Right cardiac atrium (tissue), 5 donors: ENCODE data around the gene WDFY1. TPM values are rescaled to one million over a fixed set of nuclear protein-coding genes. Genes with fewer than 3 reads are reported as not detected.

Experiments
- ATAC-seq, 2 donors: fragments of 200-7000 bp; cut with Tn5 transposase; one replicate each; pipeline versions ENCODE4 v1.8.0 to v1.9.1; 2020; ENCODE audit warnings: moderate library complexity in 2 of 2, mild to moderate bottlenecking in 1 of 2
- DNase-seq, 3 donors: peaks; one replicate each; pipeline ENCODE4 v3.0.0-alpha.2; 2020
- H3K27ac ChIP-seq: one replicate; pipeline ENCODE4 v1.5.1; 2013; ENCODE audit warnings: mild to moderate bottlenecking, low read length, control low read depth, moderate library complexity
- H3K27me3 ChIP-seq: one replicate; pipeline ENCODE4 v1.6.1; 2013; ENCODE audit not compliant: control insufficient read depth, insufficient read depth
- H3K4me1 ChIP-seq: one replicate; pipeline ENCODE4 v1.6.1; 2013; ENCODE audit warnings: low read length; ENCODE audit not compliant: control insufficient read depth, insufficient read depth
- H3K4me3 ChIP-seq: one replicate; pipeline ENCODE4 v1.5.1; 2013; ENCODE audit warnings: low read length, control low read depth
- H3K9me3 ChIP-seq: one replicate; pipeline ENCODE4 v1.6.1; 2013; ENCODE audit warnings: low read length; ENCODE audit not compliant: control insufficient read depth
- WGBS: extraction: QIAGEN DNeasy Blood & Tissue Kit; methylation state at CpG from one replicate; pipeline ENCODE4 v1.1.7; 2013; 5-methylcytosine and 5-hydroxymethylcytosine counted together
- intact Hi-C, 4 donors: fragments of 100-400 bp; cut with DNase I; formaldehyde crosslinking; loops; one replicate each; pipeline versions ENCODE4 v1.11.0 to v1.14.0; 2022 to 2023
- long read RNA-seq, 4 donors: library from polyadenylated mRNA; unstranded; transcript quantifications; one replicate each; pipeline ENCODE4 v2.0.0, GENCODE V29; 2020 to 2021
- polyA plus RNA-seq: library from polyadenylated mRNA; stranded (reverse); fragments of 200-250 nt; gene quantifications from one replicate; pipeline ENCODE4 v1.2.3, GENCODE V29; 2013
- total RNA-seq, 4 donors: library from RNA; stranded (reverse); fragmentation: NEBNext Ultra II Directional; extraction: Animal tissue kit (Norgen Biotek cat#: 25700); gene quantifications; one replicate each; pipeline ENCODE4 v1.2.1, GENCODE V29; 2021
- donor health status: healthy with polysubstance abuse.
- donor health status: DM: no; HTN: yes; CAD: no.
- donor health status: DM: no; HTN: no; CAD: no.
- donor health status: DM: no; HTN: yes; CAD: no; lungs with severe emphysema.
- donor health status: DM: yes; HTN: yes; CAD: no.

Gene WDFY1, protein sequence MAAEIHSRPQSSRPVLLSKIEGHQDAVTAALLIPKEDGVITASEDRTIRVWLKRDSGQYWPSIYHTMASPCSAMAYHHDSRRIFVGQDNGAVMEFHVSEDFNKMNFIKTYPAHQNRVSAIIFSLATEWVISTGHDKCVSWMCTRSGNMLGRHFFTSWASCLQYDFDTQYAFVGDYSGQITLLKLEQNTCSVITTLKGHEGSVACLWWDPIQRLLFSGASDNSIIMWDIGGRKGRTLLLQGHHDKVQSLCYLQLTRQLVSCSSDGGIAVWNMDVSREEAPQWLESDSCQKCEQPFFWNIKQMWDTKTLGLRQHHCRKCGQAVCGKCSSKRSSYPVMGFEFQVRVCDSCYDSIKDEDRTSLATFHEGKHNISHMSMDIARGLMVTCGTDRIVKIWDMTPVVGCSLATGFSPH
- total RNA-seq: 10 to 100 TPM; 15.0 to 21.2 (median 17.5) TPM
- polyA plus RNA-seq: 10.7 TPM
- long read RNA-seq, donor 1, full-length matches to known transcripts: 18 of 25 reads
- long read RNA-seq, donor 1, partial matches to known transcripts: 1 of 25 reads
- long read RNA-seq, donor 1, other reads (novel, unspliced or antisense): 6 of 25 reads
- long read RNA-seq, donor 2, full-length matches to known transcripts: 11 of 13 reads
- long read RNA-seq, donor 2, partial matches to known transcripts: 0 of 13 reads
- long read RNA-seq, donor 2, other reads (novel, unspliced or antisense): 2 of 13 reads
- long read RNA-seq, donor 3, full-length matches to known transcripts: 34 of 44 reads
- long read RNA-seq, donor 3, partial matches to known transcripts: 3 of 44 reads
- long read RNA-seq, donor 3, other reads (novel, unspliced or antisense): 7 of 44 reads
- long read RNA-seq, donor 4, full-length matches to known transcripts: 9 of 12 reads
- long read RNA-seq, donor 4, partial matches to known transcripts: 0 of 12 reads
- long read RNA-seq, donor 4, other reads (novel, unspliced or antisense): 3 of 12 reads

- ATAC-seq: peak; percentile 97 to 98
- Histone ChIP-seq H3K9me3 (no peaks in the 10 kb centered on the region), H3K27me3 (no peaks in the 10 kb centered on the region), H3K4me3 (peak within 1 kb of the TSS; percentile 69), H3K4me1 (peaks cover 4% of the 10 kb centered on the region), H3K27ac (peak within 1 kb of the TSS; percentile 90)
- DNase-seq: peak; percentile 92 to 96 (median 96)
- intact Hi-C loops: no loop called here
- under 1% methylated on average over 87 of the region's 87 CpGs for WGBS
These were observed at the start of gene WDFY1 for GRCh38 chr2:223944703-223945531. WDFY1 (minus strand) TSS chr2:223945335; CDS start chr2:223945284, 51 bp downstream.

- intact Hi-C loops: loop anchor here (5.0 to 10.0 kb wide), 2 partner anchors 288 to 290 kb away; no protein-coding TSS in a partner anchor
- no peaks in the 10 kb centered on the region for H3K27me3 ChIP-seq
- H3K4me1 ChIP-seq: no peaks in the 10 kb centered on the region
- ATAC-seq: no peak
- no peak overlapping the region for H3K27ac ChIP-seq
- DNase-seq: no peak
- no peaks in the 10 kb centered on the region for H3K9me3 ChIP-seq
- no peak overlapping the region for H3K4me3 ChIP-seq
- WGBS: 91% methylated on average over 4 of the region's 4 CpGs
These were observed 49.5 kb upstream of the WDFY1 start for GRCh38 chr2:223994562-223995162.

GRCh38 chr2:223993634-223994232 is 48.6 kb upstream of the WDFY1 start:
- ATAC-seq: peak; percentile 85 to 91
- Histone ChIP-seq H3K4me3 (no peak overlapping the region), H3K27ac (no peak overlapping the region), H3K9me3 (no peaks in the 10 kb centered on the region), H3K4me1 (no peaks in the 10 kb centered on the region), H3K27me3 (no peaks in the 10 kb centered on the region)
- intact Hi-C loops: loop anchor here in 2 of 4 donors (5.0 to 10.0 kb wide), 2 partner anchors 289 to 291 kb away; no protein-coding TSS in a partner anchor
- 28% methylated on average over 5 of the region's 5 CpGs for WGBS
- peak in 2 of 3 donors; percentile 55 to 78 for DNase-seq

- intact Hi-C loops: loop anchor here in 2 of 4 donors (5.0 to 10.0 kb wide), 2 partner anchors 291 to 293 kb away; no protein-coding TSS in a partner anchor
- H3K9me3 ChIP-seq: no peaks in the 10 kb centered on the region
- 75% methylated on average over 12 of the region's 12 CpGs for WGBS
- DNase-seq (peak in 1 of 3 donors; percentile 40), ATAC-seq (no peak)
- H3K4me3 ChIP-seq: no peak overlapping the region
- no peaks in the 10 kb centered on the region for H3K27me3 ChIP-seq
- no peak overlapping the region for H3K27ac ChIP-seq
- H3K4me1 ChIP-seq: no peaks in the 10 kb centered on the region
These were observed 46.5 kb upstream of the WDFY1 start for GRCh38 chr2:223991611-223992010.

GRCh38 chr2:223989856-223990232 is 44.7 kb upstream of the WDFY1 start:
- WGBS: 66% methylated on average over 3 of the region's 3 CpGs
- H3K9me3 ChIP-seq: no peaks in the 10 kb centered on the region
- intact Hi-C loops: loop anchor here in 2 of 4 donors (5.0 to 10.0 kb wide), 2 partner anchors 292 to 295 kb away; no protein-coding TSS in a partner anchor

GRCh38 chr2:223989206-223989855 is 44.2 kb upstream of the WDFY1 start:
- Histone ChIP-seq H3K4me1 (no peaks in the 10 kb centered on the region), H3K27ac (no peak overlapping the region), H3K9me3 (no peaks in the 10 kb centered on the region), H3K27me3 (no peaks in the 10 kb centered on the region), H3K4me3 (no peak overlapping the region)
- intact Hi-C loops: no loop called here
- DNase-seq (no peak), ATAC-seq (no peak)
- 70% methylated on average over 10 of the region's 10 CpGs for WGBS

More at GRCh38 chr2:223989856-223990232, 44.7 kb upstream of the WDFY1 start:
- ATAC-seq (peak in 1 of 2 donors; percentile 35), DNase-seq (no peak)
- no peak overlapping the region for H3K4me3 ChIP-seq
- no peak overlapping the region for H3K27ac ChIP-seq
- H3K4me1 ChIP-seq: no peaks in the 10 kb centered on the region
- no peaks in the 10 kb centered on the region for H3K27me3 ChIP-seq

GRCh38 chr2:223981241-223981640 is 36.1 kb upstream of the WDFY1 start:
- H3K27ac ChIP-seq: no peak overlapping the region
- WGBS: 82% methylated on average over 1 of the region's 1 CpG
- intact Hi-C loops: no loop called here
- no peaks in the 10 kb centered on the region for H3K9me3 ChIP-seq
- no peak overlapping the region for H3K4me3 ChIP-seq
- H3K4me1 ChIP-seq: no peaks in the 10 kb centered on the region
- DNase-seq (no peak), ATAC-seq (no peak)
- no peaks in the 10 kb centered on the region for H3K27me3 ChIP-seq

- ATAC-seq (no peak), DNase-seq (no peak)
- Histone ChIP-seq H3K4me1 (no peaks in the 10 kb centered on the region), H3K27me3 (no peaks in the 10 kb centered on the region), H3K27ac (no peak overlapping the region), H3K9me3 (no peaks in the 10 kb centered on the region), H3K4me3 (no peak overlapping the region)
- intact Hi-C loops: no loop called here
- 79% methylated on average over 4 of the region's 4 CpGs for whole genome bisulfite sequencing
These were observed 35.7 kb upstream of the WDFY1 start for GRCh38 chr2:223980803-223981202.

- ATAC-seq (no peak), DNase-seq (no peak)
- Histone ChIP-seq H3K4me3 (no peak overlapping the region), H3K9me3 (no peaks in the 10 kb centered on the region), H3K27me3 (no peaks in the 10 kb centered on the region), H3K4me1 (no peaks in the 10 kb centered on the region), H3K27ac (no peak overlapping the region)
- 61% methylated on average over 1 of the region's 1 CpG for WGBS
- intact Hi-C loops: no loop called here
These were observed 35.2 kb upstream of the WDFY1 start for GRCh38 chr2:223980397-223980735.
